ENCODE results near the gene TUFT1.

GRCh38 chr1:151495316-151495715 is 44.8 kb upstream of the TUFT1 start:
- no peak for TF ChIP-seq CTCF (IDR thresholded peaks at IDR 0.05)
- no peak for TF ChIP-seq POLR2A (IDR thresholded peaks at IDR 0.05)
